Neural progenitor cell (in vitro differentiated cells): Measurements from ENCODE around the gene PTGDR2. TPM values are rescaled to one million over a fixed set of nuclear protein-coding genes. Genes with fewer than 3 reads are reported as not detected.

Experiments
- DNase-seq: peaks from one replicate; pipeline ENCODE4 v3.0.0-alpha.2; 2016; ENCODE audit warnings: low spot score
- H2AFZ ChIP-seq: fragments of 200-600 bp; sonication (generic); replicated peaks from 2 replicates; pipeline ENCODE4 v1.6.1; 2016; ENCODE audit warnings: antibody characterized with exemption
- H3F3A ChIP-seq: fragments of 200-600 bp; sonication (generic); 2 replicates; pipeline ENCODE4 v1.6.1; 2016; ENCODE audit warnings: antibody characterized with exemption, low read depth
- H3K27ac ChIP-seq: fragments of 200-600 bp; sonication (generic); 2 replicates; pipeline ENCODE4 v1.5.1; 2016; ENCODE audit warnings: mild to moderate bottlenecking
- H3K27me3 ChIP-seq: fragments of 200-600 bp; sonication (generic); 2 replicates; pipeline ENCODE4 v1.6.1; 2016; ENCODE audit warnings: mild to moderate bottlenecking, moderate library complexity
- H3K36me3 ChIP-seq: fragments of 200-600 bp; sonication (generic); 2 replicates; pipeline ENCODE4 v1.5.1; 2016
- H3K4me1 ChIP-seq: fragments of 200-600 bp; sonication (generic); 2 replicates; pipeline ENCODE4 v1.6.1; 2016; ENCODE audit warnings: mixed run types
- H3K4me2 ChIP-seq: fragments of 200-600 bp; sonication (generic); 2 replicates; pipeline ENCODE4 v1.6.1; 2016
- H3K4me3 ChIP-seq: fragments of 200-600 bp; sonication (generic); 2 replicates; pipeline ENCODE4 v1.5.1; 2016
- H3K79me2 ChIP-seq: fragments of 200-600 bp; sonication (generic); 2 replicates; pipeline ENCODE4 v1.6.1; 2016; ENCODE audit warnings: low read depth
- H3K9ac ChIP-seq: fragments of 200-600 bp; sonication (generic); 2 replicates; pipeline ENCODE4 v1.6.1; 2016
- H3K9me3 ChIP-seq: fragments of 200-600 bp; sonication (generic); 2 replicates; pipeline ENCODE4 v1.5.1; 2016; ENCODE audit warnings: low read depth
- H4K20me1 ChIP-seq: fragments of 200-600 bp; sonication (generic); 2 replicates; pipeline ENCODE4 v1.6.1; 2016; ENCODE audit warnings: low read depth
- H3K27ac Mint-ChIP-seq: 3 replicates; pipeline ENCODE4 v1.8.0; 2021; ENCODE audit warnings: mixed read lengths
- H3K27me3 Mint-ChIP-seq: 2 replicates; pipeline ENCODE4 v1.8.0; 2022; ENCODE audit warnings: low read depth, mild to moderate bottlenecking, inconsistent platforms, moderate library complexity, mixed read lengths; ENCODE audit not compliant: insufficient read depth
- H3K36me3 Mint-ChIP-seq: 3 replicates; pipeline ENCODE4 v1.8.0; 2021; ENCODE audit warnings: mixed read lengths
- H3K4me1 Mint-ChIP-seq: 3 replicates; pipeline ENCODE4 v1.8.0; 2021; ENCODE audit warnings: mixed read lengths
- H3K4me3 Mint-ChIP-seq: 3 replicates; pipeline ENCODE4 v1.8.0; 2021; ENCODE audit warnings: mild to moderate bottlenecking, moderate library complexity, mixed read lengths
- H3K9me3 Mint-ChIP-seq: 3 replicates; pipeline ENCODE4 v1.8.0; 2020; ENCODE audit warnings: mixed read lengths
- EZH2 ChIP-seq: fragments of 200-600 bp; sonication (generic); IDR thresholded peaks from 2 replicates; pipeline ENCODE4 v1.6.1; 2017; ENCODE audit warnings: antibody characterized with exemption, mild to moderate bottlenecking, moderate library complexity
- EZH2phosphoT487 ChIP-seq: fragments of 200-600 bp; sonication (generic); IDR thresholded peaks from 2 replicates; pipeline ENCODE4 v1.6.1; 2017; ENCODE audit warnings: antibody characterized with exemption
- total RNA-seq: library from RNA; depleted of rRNA; stranded (reverse); fragments of >200 nt; gene quantifications from 2 replicates; pipeline ENCODE4 v1.2.3, GENCODE V29; 2015; ENCODE audit warnings: low replicate concordance
- TF ChIP-seq, protein P1 (sequence below): fragments of 200-600 bp; sonication (generic); IDR thresholded peaks from 2 replicates; pipeline ENCODE4 v1.5.1; 2017; ENCODE audit warnings: antibody characterized with exemption, mild to moderate bottlenecking

PTGDR2 gene
- total RNA-seq, 1 donor from 2014 or later = not detected

DNA sequence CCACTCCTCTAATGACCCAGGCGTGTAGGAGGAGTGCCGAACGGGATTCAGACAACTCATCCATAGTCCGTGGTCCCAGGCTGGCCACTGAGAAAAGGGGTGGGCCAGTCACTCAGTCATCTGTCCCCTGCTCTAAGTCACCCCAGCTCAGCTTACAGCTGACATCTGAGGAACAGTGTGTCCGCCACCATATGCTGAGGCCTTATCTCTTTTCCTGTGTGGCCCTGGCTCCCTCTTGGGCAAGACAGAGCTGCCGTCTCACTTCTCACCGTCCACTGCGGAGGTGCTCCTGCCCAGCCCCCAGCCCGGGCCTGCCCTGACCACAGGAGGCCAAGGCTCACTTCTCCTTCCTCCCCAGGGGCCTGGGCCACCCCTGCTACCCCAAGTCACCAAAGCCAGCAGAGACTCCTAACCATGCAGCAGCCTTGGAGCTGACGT is 7.0 kb downstream of the PTGDR2 start:
- Histone ChIP-seq H3K79me2 (peaks cover 13% of the 10 kb centered on the region), H2AFZ (no peak overlapping the region), H3K9ac (no peak overlapping the region), H3K4me3 (no peak overlapping the region), H3K27me3 (peaks cover 19% of the 10 kb centered on the region), H3F3A (peaks cover 4% of the 10 kb centered on the region), H4K20me1 (no peaks in the 10 kb centered on the region), H3K36me3 (no peaks in the 10 kb centered on the region), H3K4me2 (no peak overlapping the region), H3K9me3 (no peaks in the 10 kb centered on the region), H3K4me1 (peaks cover 9% of the 10 kb centered on the region), H3K27ac (no peak overlapping the region)
- Mint-ChIP-seq H3K27ac (no peak overlapping the region), H3K4me1 (peaks cover 15% of the 10 kb centered on the region), H3K9me3 (no peaks in the 10 kb centered on the region), H3K4me3 (no peak overlapping the region), H3K27me3 (peaks cover 2% of the 10 kb centered on the region), H3K36me3 (peaks cover 20% of the 10 kb centered on the region)
- DNase-seq = no peak
- TF ChIP-seq, protein P1, sequence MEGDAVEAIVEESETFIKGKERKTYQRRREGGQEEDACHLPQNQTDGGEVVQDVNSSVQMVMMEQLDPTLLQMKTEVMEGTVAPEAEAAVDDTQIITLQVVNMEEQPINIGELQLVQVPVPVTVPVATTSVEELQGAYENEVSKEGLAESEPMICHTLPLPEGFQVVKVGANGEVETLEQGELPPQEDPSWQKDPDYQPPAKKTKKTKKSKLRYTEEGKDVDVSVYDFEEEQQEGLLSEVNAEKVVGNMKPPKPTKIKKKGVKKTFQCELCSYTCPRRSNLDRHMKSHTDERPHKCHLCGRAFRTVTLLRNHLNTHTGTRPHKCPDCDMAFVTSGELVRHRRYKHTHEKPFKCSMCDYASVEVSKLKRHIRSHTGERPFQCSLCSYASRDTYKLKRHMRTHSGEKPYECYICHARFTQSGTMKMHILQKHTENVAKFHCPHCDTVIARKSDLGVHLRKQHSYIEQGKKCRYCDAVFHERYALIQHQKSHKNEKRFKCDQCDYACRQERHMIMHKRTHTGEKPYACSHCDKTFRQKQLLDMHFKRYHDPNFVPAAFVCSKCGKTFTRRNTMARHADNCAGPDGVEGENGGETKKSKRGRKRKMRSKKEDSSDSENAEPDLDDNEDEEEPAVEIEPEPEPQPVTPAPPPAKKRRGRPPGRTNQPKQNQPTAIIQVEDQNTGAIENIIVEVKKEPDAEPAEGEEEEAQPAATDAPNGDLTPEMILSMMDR = no peak
- TF ChIP-seq EZH2phosphoT487 (no peak), EZH2 (no peak)

DNA sequence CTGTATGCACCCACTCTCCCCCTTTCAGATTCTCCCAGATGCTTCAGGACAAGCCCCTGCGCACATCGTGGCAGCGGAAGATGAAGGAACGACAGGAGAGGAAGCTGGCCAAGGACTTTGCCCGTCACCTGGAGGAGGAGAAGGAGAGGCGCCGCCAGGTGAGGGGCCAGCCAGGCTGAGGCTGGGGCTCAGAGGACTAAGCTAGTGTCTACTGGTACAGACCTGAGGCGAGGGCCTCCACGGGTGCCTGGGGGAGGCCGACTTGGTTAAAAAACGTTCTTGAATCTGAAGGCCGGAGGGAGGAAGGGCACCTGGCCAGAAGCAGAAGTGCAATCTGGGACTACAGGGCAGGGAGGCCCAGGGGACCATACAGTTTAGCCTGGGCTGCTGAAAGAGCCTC is 7.9 kb downstream of the PTGDR2 start:
- Mint-ChIP-seq H3K4me3 (no peak overlapping the region), H3K27me3 (peaks cover 2% of the 10 kb centered on the region), H3K36me3 (peaks cover 20% of the 10 kb centered on the region), H3K9me3 (no peaks in the 10 kb centered on the region), H3K4me1 (peaks cover 24% of the 10 kb centered on the region), H3K27ac (no peak overlapping the region)
- TF ChIP-seq EZH2phosphoT487 (no peak), EZH2 (no peak)
- TF ChIP-seq, protein P1 = no peak
- H3K79me2 ChIP-seq = peaks cover 22% of the 10 kb centered on the region
- H3K27ac ChIP-seq = no peak overlapping the region
- H3K36me3 ChIP-seq = no peaks in the 10 kb centered on the region
- DNase-seq = no peak
- peaks cover 10% of the 10 kb centered on the region for H3K27me3 ChIP-seq
- H3K4me2 ChIP-seq = no peak overlapping the region
- H3K9me3 ChIP-seq = no peaks in the 10 kb centered on the region
- H3F3A ChIP-seq = peaks cover 4% of the 10 kb centered on the region
- no peaks in the 10 kb centered on the region for H4K20me1 ChIP-seq
- H3K9ac ChIP-seq = no peak overlapping the region
- H2AFZ ChIP-seq = no peak overlapping the region
- H3K4me1 ChIP-seq = peaks cover 17% of the 10 kb centered on the region
- no peak overlapping the region for H3K4me3 ChIP-seq

DNA sequence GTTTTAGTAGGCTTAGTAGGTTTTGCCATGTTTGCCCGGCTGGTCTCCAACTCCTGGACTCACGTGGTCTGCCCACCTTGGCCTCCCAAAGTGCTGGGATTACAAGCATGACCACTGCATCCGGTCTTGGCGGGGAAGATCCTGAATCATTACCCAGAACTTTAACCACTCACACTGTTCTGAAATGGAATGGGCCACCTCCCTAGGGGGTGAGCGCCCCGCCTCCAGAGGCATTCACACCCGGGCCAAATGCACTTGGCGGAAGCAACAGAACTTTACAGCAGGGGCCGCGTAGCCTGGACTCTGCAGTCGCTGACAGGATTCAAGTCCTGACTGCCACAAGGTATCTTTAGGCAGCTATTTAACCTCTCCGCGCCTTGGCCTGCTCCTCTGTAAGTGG is 8.5 kb downstream of the PTGDR2 start:
- no peak overlapping the region for H2AFZ ChIP-seq
- TF ChIP-seq, protein P1 = no peak
- TF ChIP-seq EZH2 (no peak), EZH2phosphoT487 (no peak)
- H3K27me3 ChIP-seq = peaks cover 4% of the 10 kb centered on the region
- H3K36me3 ChIP-seq = no peaks in the 10 kb centered on the region
- H3K27ac Mint-ChIP-seq = no peak overlapping the region
- H3K4me1 Mint-ChIP-seq = peaks cover 27% of the 10 kb centered on the region
- H3K4me1 ChIP-seq = peaks cover 17% of the 10 kb centered on the region
- no peak overlapping the region for H3K4me3 ChIP-seq
- no peaks in the 10 kb centered on the region for H3K9me3 Mint-ChIP-seq
- no peaks in the 10 kb centered on the region for H4K20me1 ChIP-seq
- H3K4me3 Mint-ChIP-seq = no peak overlapping the region
- DNase-seq = no peak
- no peaks in the 10 kb centered on the region for H3K9me3 ChIP-seq
- peaks cover 2% of the 10 kb centered on the region for H3K27me3 Mint-ChIP-seq
- no peak overlapping the region for H3K27ac ChIP-seq
- H3K4me2 ChIP-seq = no peak overlapping the region
- H3K9ac ChIP-seq = no peak overlapping the region
- H3K36me3 Mint-ChIP-seq = peaks cover 20% of the 10 kb centered on the region
- peaks cover 28% of the 10 kb centered on the region for H3K79me2 ChIP-seq
- peaks cover 4% of the 10 kb centered on the region for H3F3A ChIP-seq
